Activated CD4-positive, alpha-beta memory T cell treated with anti-CD3 and anti-CD28 coated beads, Interleukin-2, amount 10 ng/mL, durations not matched to agents 7 days and 5 days (primary cell): ENCODE results near the gene RNF144A. TPM values are rescaled to one million over a fixed set of nuclear protein-coding genes. Genes with fewer than 3 reads are reported as not detected.

Source experiments
- CTCF ChIA-PET: fragments of 350-600 bp; sonication (Branson Sonifier 250); formaldehyde crosslinking; loops from one replicate; lab custom pipeline; 2021; ENCODE audit warnings: antibody characterized with exemption, inconsistent platforms; lab: Charles Lee
- POLR2A ChIA-PET: fragments of 350-600 bp; sonication (Branson Sonifier 250); formaldehyde crosslinking; loops from one replicate; lab custom pipeline; 2021; ENCODE audit warnings: antibody characterized with exemption; lab: Charles Lee
- DNase-seq: peaks from one replicate; pipeline ENCODE4 v3.0.0-alpha.2; 2020
- H3K27ac Mint-ChIP-seq: one replicate; pipeline ENCODE4 v1.8.0; 2021; ENCODE audit warnings: mild to moderate bottlenecking, mixed read lengths
- H3K27me3 Mint-ChIP-seq: one replicate; pipeline ENCODE4 v1.8.0; 2021; ENCODE audit warnings: mixed read lengths
- H3K36me3 Mint-ChIP-seq: one replicate; pipeline ENCODE4 v1.8.0; 2021; ENCODE audit warnings: low read depth, mixed read lengths
- H3K4me1 Mint-ChIP-seq: one replicate; pipeline ENCODE4 v1.8.0; 2021; ENCODE audit warnings: mixed read lengths
- H3K4me3 Mint-ChIP-seq: one replicate; pipeline ENCODE4 v1.8.0; 2021; ENCODE audit warnings: mild to moderate bottlenecking, mixed read lengths
- H3K9me3 Mint-ChIP-seq: one replicate; pipeline ENCODE4 v1.8.0; 2021; ENCODE audit warnings: mixed read lengths
- total RNA-seq, 2 experiments: library from RNA; stranded (reverse); gene quantifications; one replicate each; pipeline ENCODE4 v1.2.3, GENCODE V29; 2021

Gene RNF144A
- total RNA-seq, 2 experiments from 2014 or later = 20.0 to 21.0 TPM

DNA sequence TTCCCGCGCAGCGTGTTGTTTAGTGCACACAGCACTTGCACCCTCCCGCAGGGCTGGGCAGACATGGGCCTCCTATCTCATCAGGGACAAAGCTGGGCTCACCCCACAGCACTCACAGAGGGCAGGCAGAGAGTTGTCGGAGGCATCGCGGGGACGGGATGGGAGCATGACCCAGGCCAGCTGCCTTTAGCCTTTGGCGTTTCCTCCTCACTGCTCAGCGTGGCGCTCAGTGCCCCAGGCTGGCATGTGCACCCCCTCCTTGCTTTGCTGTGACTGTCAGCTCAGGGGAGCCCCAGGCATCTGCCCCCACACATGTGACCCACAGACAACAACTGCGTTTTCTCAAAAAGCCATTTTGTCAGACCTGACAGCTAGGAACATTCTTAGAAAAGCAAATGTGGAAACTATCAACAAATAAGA is 101.1 kb downstream of the RNF144A start:
- CTCF ChIA-PET = no interaction called here
- DNase-seq = no peak
- Mint-ChIP-seq H3K27ac (no peak overlapping the region), H3K4me3 (no peak overlapping the region), H3K9me3 (no peaks in the 10 kb centered on the region), H3K4me1 (peaks cover 12% of the 10 kb centered on the region), H3K36me3 (peaks cover 4% of the 10 kb centered on the region), H3K27me3 (no peaks in the 10 kb centered on the region)
- POLR2A ChIA-PET = interaction anchor here (0.9 kb wide), 1 partner anchor 108 kb away, joined by 3 read pairs; no protein-coding TSS in a partner anchor

DNA sequence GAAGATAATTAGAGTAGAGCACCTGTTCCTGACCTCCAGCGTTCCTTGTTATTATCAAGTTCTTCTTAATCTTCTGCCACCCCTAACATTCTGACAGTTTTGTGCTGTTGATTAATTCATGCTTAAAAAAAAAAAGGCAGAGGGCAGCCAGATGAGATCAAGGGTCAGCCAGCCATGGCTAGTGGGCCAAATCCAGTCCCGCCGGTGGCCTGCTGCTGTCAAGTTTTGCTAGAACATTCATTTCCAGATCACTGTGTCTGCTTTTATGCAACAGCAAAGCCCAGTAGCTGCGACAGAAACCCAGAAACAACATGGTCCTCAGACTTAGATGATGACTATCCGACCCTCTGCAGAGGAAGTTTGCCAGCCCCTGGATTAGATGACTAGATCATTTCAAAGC is 101.6 kb downstream of the RNF144A start:
- no peak for DNase-seq
- CTCF ChIA-PET = interaction anchor here (1.1 kb wide), 1 partner anchor 102 kb away, joined by 3 read pairs; no protein-coding TSS in a partner anchor
- no peaks in the 10 kb centered on the region for H3K27me3 Mint-ChIP-seq
- H3K9me3 Mint-ChIP-seq = no peaks in the 10 kb centered on the region
- no peak overlapping the region for H3K4me3 Mint-ChIP-seq
- peaks cover 10% of the 10 kb centered on the region for H3K4me1 Mint-ChIP-seq
- peaks cover 4% of the 10 kb centered on the region for H3K36me3 Mint-ChIP-seq
- POLR2A ChIA-PET = interaction anchor here (0.9 kb wide), 1 partner anchor 109 kb away, joined by 3 read pairs; no protein-coding TSS in a partner anchor
- no peak overlapping the region for H3K27ac Mint-ChIP-seq

DNA sequence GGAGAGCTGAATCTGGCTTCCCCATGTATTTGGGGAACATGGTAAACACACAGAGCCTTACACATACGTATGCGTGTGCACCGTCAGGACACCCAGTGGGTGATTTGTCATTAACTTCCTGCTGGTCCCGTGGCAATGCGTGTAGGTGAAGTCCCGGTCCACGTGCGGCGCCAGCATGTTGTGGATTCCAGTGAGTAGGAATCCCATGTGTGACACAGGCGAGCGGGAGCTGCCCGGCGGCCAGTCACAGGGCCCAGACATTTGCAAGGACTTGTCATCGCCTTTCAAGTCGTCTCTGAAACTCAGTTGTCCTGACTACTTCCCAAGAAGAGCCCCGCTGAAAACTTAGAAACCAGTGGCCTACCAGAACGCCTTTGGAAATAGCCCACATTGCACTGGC is 102.0 kb downstream of the RNF144A start:
- no peak for DNase-seq
- H3K27ac Mint-ChIP-seq = no peak overlapping the region
- CTCF ChIA-PET = interaction anchor here (1.1 kb wide), 1 partner anchor 103 kb away, joined by 3 read pairs; no protein-coding TSS in a partner anchor
- no peaks in the 10 kb centered on the region for H3K27me3 Mint-ChIP-seq
- H3K9me3 Mint-ChIP-seq = no peaks in the 10 kb centered on the region
- POLR2A ChIA-PET = interaction anchor here (0.9 kb wide), 1 partner anchor 109 kb away, joined by 3 read pairs; no protein-coding TSS in a partner anchor
- peaks cover 4% of the 10 kb centered on the region for H3K36me3 Mint-ChIP-seq
- H3K4me3 Mint-ChIP-seq = no peak overlapping the region
- peaks cover 6% of the 10 kb centered on the region for H3K4me1 Mint-ChIP-seq

DNA sequence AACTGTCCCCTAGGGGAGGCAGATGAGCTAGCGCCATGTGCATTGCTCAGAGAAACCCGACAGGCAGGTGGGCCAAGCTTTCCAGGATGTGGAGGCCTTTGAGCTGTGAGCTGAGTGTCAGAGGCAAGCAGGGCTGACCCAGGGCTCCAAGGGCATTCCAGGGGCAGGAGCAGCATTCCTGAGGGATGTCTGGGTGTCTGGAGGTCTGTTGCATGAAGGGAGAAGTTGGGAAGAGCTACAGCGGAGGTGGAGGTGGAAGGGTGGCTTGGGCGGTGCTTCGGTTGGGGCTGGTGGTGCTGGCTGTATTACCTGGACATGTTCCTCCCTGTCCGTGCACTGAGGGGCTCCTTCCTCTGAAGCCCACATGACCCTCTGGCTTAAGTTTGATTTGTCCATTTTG is 102.8 kb downstream of the RNF144A start:
- CTCF ChIA-PET = interaction anchor here (1.1 kb wide), 1 partner anchor 104 kb away, joined by 3 read pairs; no protein-coding TSS in a partner anchor
- no peak overlapping the region for H3K27ac Mint-ChIP-seq

DNA sequence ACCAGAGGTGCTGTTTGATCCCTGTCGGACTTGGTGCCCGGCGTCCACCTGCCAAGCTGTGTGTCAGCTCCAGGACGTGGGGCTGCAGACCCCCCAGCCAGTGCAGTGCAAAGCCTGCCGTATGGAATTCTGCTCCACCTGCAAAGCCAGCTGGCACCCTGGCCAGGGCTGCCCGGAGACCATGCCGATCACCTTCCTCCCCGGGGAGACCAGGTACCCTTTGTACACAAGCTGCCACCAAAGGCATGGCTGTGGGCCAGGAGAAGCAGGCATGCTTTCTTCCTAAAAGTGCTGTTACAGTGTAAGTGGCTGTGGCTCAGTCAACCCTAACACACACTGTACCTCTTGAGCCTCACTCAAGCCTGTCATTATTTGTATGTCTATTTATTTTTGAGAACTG is 103.3 kb downstream of the RNF144A start:
- no peak overlapping the region for H3K4me3 Mint-ChIP-seq
- H3K27me3 Mint-ChIP-seq = no peaks in the 10 kb centered on the region
- H3K9me3 Mint-ChIP-seq = no peaks in the 10 kb centered on the region
- no peaks in the 10 kb centered on the region for H3K36me3 Mint-ChIP-seq
- POLR2A ChIA-PET = no interaction called here
- H3K27ac Mint-ChIP-seq = no peak overlapping the region
- CTCF ChIA-PET = no interaction called here
- DNase-seq = no peak
- H3K4me1 Mint-ChIP-seq = no peaks in the 10 kb centered on the region

More for the DNA sequence above, 102.8 kb downstream of the RNF144A start:
- no peak for DNase-seq
- H3K4me1 Mint-ChIP-seq = no peaks in the 10 kb centered on the region
- H3K9me3 Mint-ChIP-seq = no peaks in the 10 kb centered on the region
- POLR2A ChIA-PET = no interaction called here
- no peak overlapping the region for H3K4me3 Mint-ChIP-seq
- H3K27me3 Mint-ChIP-seq = no peaks in the 10 kb centered on the region
- no peaks in the 10 kb centered on the region for H3K36me3 Mint-ChIP-seq

DNA sequence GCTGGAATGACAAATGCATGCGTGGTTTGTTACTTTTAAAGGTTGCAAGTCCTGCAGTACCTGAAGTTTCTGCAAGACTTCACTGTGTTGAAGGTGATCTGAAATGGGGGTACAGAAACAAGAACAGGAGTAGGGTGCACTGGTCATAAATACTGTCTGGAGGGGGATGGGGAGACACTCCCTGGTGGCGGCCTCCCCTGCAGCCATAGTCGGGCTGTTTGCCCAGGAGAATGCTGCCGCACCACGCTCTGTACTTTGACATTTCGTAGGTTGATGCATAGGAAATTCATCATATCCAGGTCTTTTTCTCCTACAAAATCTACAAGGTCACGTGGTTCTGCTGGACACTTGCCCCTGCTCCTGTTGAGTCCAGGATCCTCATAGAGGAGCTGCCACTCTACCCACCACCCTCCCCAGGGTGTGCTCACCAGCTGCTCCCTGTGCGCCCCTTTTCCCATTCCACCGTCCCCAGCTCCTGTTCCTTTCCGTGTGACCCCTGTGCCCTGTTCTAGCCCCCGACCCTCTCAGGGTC is 103.8 kb downstream of the RNF144A start:
- no peak overlapping the region for H3K27ac Mint-ChIP-seq
- no peaks in the 10 kb centered on the region for H3K4me1 Mint-ChIP-seq
- ChIA-PET POLR2A (no interaction called here), CTCF (no interaction called here)
- H3K27me3 Mint-ChIP-seq = no peaks in the 10 kb centered on the region
- H3K36me3 Mint-ChIP-seq = no peaks in the 10 kb centered on the region
- H3K4me3 Mint-ChIP-seq = no peak overlapping the region
- H3K9me3 Mint-ChIP-seq = no peaks in the 10 kb centered on the region
- DNase-seq = no peak

DNA sequence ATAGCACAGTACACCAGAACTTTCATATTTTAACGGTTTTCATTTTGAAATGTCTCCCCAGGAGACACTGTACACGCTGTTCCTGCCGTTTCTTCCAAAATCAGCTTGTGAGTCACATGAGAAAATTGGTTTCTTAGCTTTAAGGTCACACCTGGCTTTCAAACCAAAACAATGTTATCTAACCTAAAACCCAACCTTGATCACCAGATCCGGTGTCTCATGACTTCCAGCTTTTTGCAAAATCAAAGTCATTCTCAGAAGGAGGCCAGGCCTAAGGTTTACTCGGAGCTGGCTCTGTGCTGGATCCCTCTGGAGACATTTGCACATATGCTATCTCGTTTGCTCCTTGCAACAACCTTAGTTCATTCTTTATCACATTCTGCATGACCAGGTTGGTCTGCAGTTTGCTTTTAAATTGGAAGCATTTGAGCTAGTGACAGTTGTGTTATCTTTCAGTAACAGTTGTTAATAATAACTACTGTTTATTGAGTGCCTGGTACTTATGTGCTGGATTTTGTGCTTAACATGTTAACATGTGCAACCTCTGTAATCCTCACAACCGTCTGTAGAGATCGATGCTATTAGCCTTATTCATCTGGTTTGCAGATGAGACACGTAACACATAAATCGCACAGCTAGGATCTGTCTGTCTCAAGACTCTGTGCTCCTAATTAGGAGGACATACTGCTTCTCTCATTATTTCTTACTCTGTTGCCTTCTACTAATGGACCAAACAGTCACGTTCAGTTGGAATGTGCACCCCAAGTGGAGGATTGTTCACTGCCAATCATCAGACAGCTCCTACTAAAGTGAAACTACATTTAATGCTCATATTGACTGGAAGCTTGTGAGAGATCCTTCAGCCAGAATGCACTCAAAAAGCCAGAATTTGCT is 105.5 kb downstream of the RNF144A start:
- CTCF ChIA-PET = interaction anchor here (0.6 to 1.8 kb wide), 5 partner anchors 8 to 125 kb away, joined by 3 to 6 read pairs (median 4); no protein-coding TSS in a partner anchor
- Mint-ChIP-seq H3K36me3 (no peaks in the 10 kb centered on the region), H3K4me1 (no peaks in the 10 kb centered on the region), H3K4me3 (no peak overlapping the region), H3K27me3 (no peaks in the 10 kb centered on the region), H3K27ac (no peak overlapping the region), H3K9me3 (no peaks in the 10 kb centered on the region)
- POLR2A ChIA-PET = no interaction called here
- no peak for DNase-seq

DNA sequence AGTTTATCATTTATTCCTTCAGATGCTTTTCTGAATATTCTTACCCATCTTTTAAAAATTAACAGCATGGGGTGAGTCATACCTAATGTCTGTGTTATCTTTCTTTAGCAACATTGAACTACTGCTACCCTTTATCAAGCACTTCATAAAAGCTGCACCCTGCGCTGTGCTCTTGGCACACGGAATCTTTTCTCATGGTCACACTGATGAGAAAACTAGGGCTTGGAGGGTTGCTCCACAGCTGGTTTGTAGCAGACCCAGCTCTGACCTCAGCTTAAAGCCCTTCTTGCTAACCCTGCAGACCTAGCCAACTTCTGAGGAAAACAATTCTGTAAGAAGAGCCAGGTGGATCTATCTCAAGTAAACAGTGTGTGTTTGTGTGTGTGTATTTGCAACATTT is 106.3 kb downstream of the RNF144A start:
- ChIA-PET POLR2A (no interaction called here), CTCF (interaction anchor here (1.1 to 1.5 kb wide), 3 partner anchors 8 to 13 kb away, joined by 3 to 4 read pairs (median 3); no protein-coding TSS in a partner anchor)
- no peak for DNase-seq
- peaks cover 2% of the 10 kb centered on the region for H3K4me1 Mint-ChIP-seq
- no peaks in the 10 kb centered on the region for H3K36me3 Mint-ChIP-seq
- H3K27me3 Mint-ChIP-seq = no peaks in the 10 kb centered on the region
- no peaks in the 10 kb centered on the region for H3K9me3 Mint-ChIP-seq
- no peak overlapping the region for H3K4me3 Mint-ChIP-seq
- no peak overlapping the region for H3K27ac Mint-ChIP-seq

DNA sequence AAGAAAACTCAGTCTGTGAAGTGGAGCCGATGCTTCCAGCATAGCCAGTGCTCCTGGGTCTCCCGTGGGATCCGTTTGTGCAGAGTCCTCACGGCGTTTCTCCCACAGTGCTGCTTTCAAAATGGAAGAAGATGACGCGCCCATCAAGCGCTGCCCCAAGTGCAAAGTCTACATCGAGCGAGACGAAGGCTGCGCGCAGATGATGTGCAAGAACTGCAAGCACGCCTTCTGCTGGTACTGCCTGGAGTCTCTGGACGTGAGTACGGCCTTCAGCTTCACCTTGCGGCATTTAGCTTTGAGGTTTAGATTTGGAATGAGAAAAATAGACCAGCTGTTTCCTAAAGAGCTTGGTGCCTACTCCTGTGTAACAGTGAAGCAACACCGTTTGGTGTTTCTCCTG is 107.0 kb downstream of the RNF144A start:
- no peaks in the 10 kb centered on the region for H3K9me3 Mint-ChIP-seq
- peaks cover 6% of the 10 kb centered on the region for H3K4me1 Mint-ChIP-seq
- H3K4me3 Mint-ChIP-seq = no peak overlapping the region
- no peak for DNase-seq
- H3K27me3 Mint-ChIP-seq = no peaks in the 10 kb centered on the region
- no peaks in the 10 kb centered on the region for H3K36me3 Mint-ChIP-seq
- CTCF ChIA-PET = interaction anchor here (1.1 kb wide), 1 partner anchor 10 kb away, joined by 3 read pairs; no protein-coding TSS in a partner anchor
- POLR2A ChIA-PET = no interaction called here
- H3K27ac Mint-ChIP-seq = no peak overlapping the region

DNA sequence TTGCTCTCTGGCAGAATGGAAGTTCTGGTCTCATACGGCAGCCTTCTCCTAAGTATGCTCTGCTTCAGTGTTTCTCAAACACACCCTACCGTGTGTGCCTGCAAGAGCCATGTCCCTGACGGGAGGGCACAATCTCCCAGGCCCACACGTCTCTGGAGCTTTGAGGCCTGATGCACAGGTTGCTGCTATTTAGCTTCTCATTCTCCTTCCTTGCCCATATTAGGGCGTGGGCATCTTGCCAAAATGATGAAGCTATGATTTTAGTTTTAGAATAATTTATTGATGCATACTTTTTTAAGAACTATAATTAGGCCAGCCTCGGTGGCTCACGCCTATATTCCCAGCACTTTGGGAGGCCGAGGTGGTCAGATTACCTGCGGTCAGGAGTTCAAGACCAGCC is 107.9 kb downstream of the RNF144A start:
- ChIA-PET CTCF (interaction anchor here (0.8 kb wide), 1 partner anchor 11 kb away, joined by 4 read pairs; no protein-coding TSS in a partner anchor), POLR2A (no interaction called here)
- Mint-ChIP-seq H3K36me3 (no peaks in the 10 kb centered on the region), H3K27ac (no peak overlapping the region), H3K4me3 (no peak overlapping the region), H3K27me3 (no peaks in the 10 kb centered on the region), H3K4me1 (peaks cover 6% of the 10 kb centered on the region), H3K9me3 (no peaks in the 10 kb centered on the region)
- no peak for DNase-seq

DNA sequence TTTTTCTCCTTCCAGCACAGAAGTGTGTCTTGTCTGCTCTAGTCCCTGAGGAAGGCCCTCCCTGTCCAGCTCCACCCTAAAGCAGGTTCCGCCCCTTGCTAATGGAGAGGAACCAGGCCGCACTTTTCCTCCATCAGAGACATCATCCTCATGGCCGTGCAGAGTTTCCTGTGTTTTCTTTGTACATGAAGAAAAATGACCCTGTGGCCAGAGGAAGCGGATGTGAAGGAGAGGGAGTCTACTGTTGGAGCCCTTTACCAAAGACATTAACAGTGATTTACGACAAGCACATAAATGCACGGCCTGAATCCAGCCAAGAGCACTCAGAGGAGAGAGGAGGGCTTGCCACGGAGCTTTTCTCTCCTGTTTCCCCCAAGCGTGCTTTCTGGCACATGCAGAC is 109.5 kb downstream of the RNF144A start:
- DNase-seq = no peak
- no peaks in the 10 kb centered on the region for H3K36me3 Mint-ChIP-seq
- no peaks in the 10 kb centered on the region for H3K9me3 Mint-ChIP-seq
- H3K4me1 Mint-ChIP-seq = peaks cover 14% of the 10 kb centered on the region
- no peak overlapping the region for H3K4me3 Mint-ChIP-seq
- ChIA-PET CTCF (interaction anchor here (0.8 to 1.7 kb wide), 2 partner anchors 10 to 17 kb away, joined by 3 to 4 read pairs; no protein-coding TSS in a partner anchor), POLR2A (no interaction called here)
- H3K27me3 Mint-ChIP-seq = no peaks in the 10 kb centered on the region
- H3K27ac Mint-ChIP-seq = no peak overlapping the region

DNA sequence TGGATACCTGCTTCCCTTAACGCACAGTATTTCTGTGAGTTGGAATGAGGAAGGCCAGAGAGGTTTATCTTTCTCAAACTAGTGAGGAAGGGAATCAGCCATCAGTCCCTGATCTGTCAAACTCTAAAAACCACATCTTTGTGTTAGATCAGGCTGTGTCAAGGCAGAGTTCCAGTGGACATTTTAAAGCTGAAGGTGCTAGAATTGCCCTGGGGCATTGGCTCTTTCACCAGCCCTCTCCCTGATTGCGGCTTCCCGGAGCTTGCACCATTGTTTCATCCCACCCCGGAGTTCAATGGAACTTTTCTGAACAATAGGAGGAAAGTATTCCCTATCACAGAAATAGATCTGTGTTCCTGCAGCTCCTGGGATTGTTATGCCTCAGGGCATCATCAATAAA is 110.2 kb downstream of the RNF144A start:
- DNase-seq = no peak
- Mint-ChIP-seq H3K27ac (no peak overlapping the region), H3K36me3 (no peaks in the 10 kb centered on the region), H3K4me3 (no peak overlapping the region), H3K9me3 (no peaks in the 10 kb centered on the region), H3K4me1 (peaks cover 15% of the 10 kb centered on the region), H3K27me3 (no peaks in the 10 kb centered on the region)
- ChIA-PET POLR2A (no interaction called here), CTCF (interaction anchor here (0.8 to 1.4 kb wide), 2 partner anchors 9 to 17 kb away, joined by 3 to 4 read pairs; no protein-coding TSS in a partner anchor)
